Cerebellar cortex (tissue), 1 donor: ENCODE measurements around the gene PAM16.

ENCODE experiments used
- DNase-seq: peaks from one replicate; pipeline ENCODE4 v3.0.0-alpha.2; 2015; ENCODE audit warnings: low spot score

The PAM16 gene

GRCh38 chr16:4298761-4299522 is 52.2 kb downstream of the PAM16 start:
- DNase-seq = no peak

GRCh38 chr16:4297480-4297879 is 53.6 kb downstream of the PAM16 start:
- no peak for DNase-seq

- no peak for DNase-seq
Observed at GRCh38 chr16:4295581-4295980, 55.5 kb downstream of the PAM16 start.

GRCh38 chr16:4293822-4294457 is 57.2 kb downstream of the PAM16 start:
- DNase-seq = peak; percentile 56

- no peak for DNase-seq
Observed at GRCh38 chr16:4293181-4293716, 57.9 kb downstream of the PAM16 start.

GRCh38 chr16:4291699-4292098 is 59.4 kb downstream of the PAM16 start:
- no peak for DNase-seq
